Neural cell (in vitro differentiated cells): ENCODE data around the gene IVNS1ABP. TPM values are rescaled to one million over a fixed set of nuclear protein-coding genes. Genes with fewer than 3 reads are reported as not detected.

Experiments
- H2AFZ ChIP-seq: fragments of 200-600, 300-800 bp; sonication (generic), shearing (Covaris generic); 2 replicates; pipeline ENCODE4 v1.6.0; 2014; ENCODE audit warnings: low read depth, mild to moderate bottlenecking, antibody characterized with exemption, low read length, moderate library complexity
- H3F3A ChIP-seq: fragments of 200-600 bp; shearing (Covaris generic); 2 replicates; pipeline ENCODE4 v1.6.1; 2016; ENCODE audit warnings: mild to moderate bottlenecking, moderate library complexity, mixed read lengths, antibody characterized with exemption, low read length; ENCODE audit not compliant: insufficient read depth, poor library complexity, severe bottlenecking
- H3K27ac ChIP-seq: fragments of 200-600, 300-800 bp; sonication (generic), shearing (Covaris generic); 2 replicates; pipeline ENCODE4 v1.5.1; 2014; ENCODE audit warnings: mild to moderate bottlenecking, low read length, moderate library complexity
- H3K27me3 ChIP-seq: fragments of 300-800, 200-600 bp; sonication (generic), shearing (Covaris generic); 2 replicates; pipeline ENCODE4 v1.6.0; 2014; ENCODE audit warnings: mild to moderate bottlenecking, low read depth, low read length, moderate library complexity; ENCODE audit not compliant: insufficient read depth
- H3K36me3 ChIP-seq: fragments of 300-800, 200-600 bp; sonication (generic), shearing (Covaris generic); 2 replicates; pipeline ENCODE4 v1.5.1; 2014; ENCODE audit warnings: mild to moderate bottlenecking, antibody characterized with exemption, low read length, moderate library complexity; ENCODE audit not compliant: insufficient read depth
- H3K4me2 ChIP-seq: fragments of 300-800, 200-600 bp; sonication (generic), shearing (Covaris generic); 2 replicates; pipeline ENCODE4 v1.6.0; 2014; ENCODE audit warnings: mild to moderate bottlenecking, low read length
- H3K4me3 ChIP-seq: fragments of 300-800, 200-600 bp; sonication (generic), shearing (Covaris generic); 2 replicates; pipeline ENCODE4 v1.5.1; 2014; ENCODE audit warnings: mild to moderate bottlenecking, low read length, moderate library complexity
- H3K79me2 ChIP-seq: fragments of 200-600 bp; shearing (Covaris generic); replicated peaks from 2 replicates; pipeline ENCODE4 v1.6.0; 2014; ENCODE audit warnings: mild to moderate bottlenecking, low read length, moderate library complexity; ENCODE audit not compliant: insufficient read depth
- H3K9ac ChIP-seq: fragments of 300-800, 200-600 bp; sonication (generic), shearing (Covaris generic); 2 replicates; pipeline ENCODE4 v1.6.1; 2016; ENCODE audit warnings: mild to moderate bottlenecking, low read length, mixed read lengths
- H3K9me2 ChIP-seq: fragments of 200-600 bp; shearing (Covaris generic); 2 replicates; pipeline ENCODE4 v1.6.1; 2016; ENCODE audit warnings: mild to moderate bottlenecking, low read length, mixed read lengths; ENCODE audit not compliant: insufficient read depth
- H3K9me3 ChIP-seq: fragments of 200-600, 300-800 bp; sonication (generic), shearing (Covaris generic); 2 replicates; pipeline ENCODE4 v1.6.1; 2016; ENCODE audit warnings: mild to moderate bottlenecking, mixed run types, low read length, moderate library complexity, mixed read lengths
- H4K20me1 ChIP-seq: fragments of 200-600 bp; shearing (Covaris generic); 2 replicates; pipeline ENCODE4 v1.6.1; 2016; ENCODE audit warnings: mild to moderate bottlenecking, mixed run types; ENCODE audit not compliant: insufficient read depth
- EP300 ChIP-seq: fragments of 450-650 bp; conservative IDR thresholded peaks from 2 replicates; pipeline ENCODE4 v1.6.1; 2014; ENCODE audit warnings: antibody characterized with exemption, mild to moderate bottlenecking, moderate library complexity; ENCODE audit not compliant: poor library complexity, severe bottlenecking
- EZH2 ChIP-seq: fragments of 200-600, 300-800 bp; shearing (Covaris generic), sonication (generic); IDR thresholded peaks from 2 replicates; pipeline ENCODE4 v1.6.1; 2014; ENCODE audit warnings: antibody characterized with exemption, low read length, borderline replicate concordance, mild to moderate bottlenecking; ENCODE audit not compliant: insufficient read depth, poor library complexity, severe bottlenecking
- MXI1 ChIP-seq: fragments of 450-650 bp; conservative IDR thresholded peaks from 2 replicates; pipeline ENCODE4 v1.6.1; 2014; ENCODE audit warnings: antibody characterized with exemption, mild to moderate bottlenecking; ENCODE audit not compliant: poor library complexity, severe bottlenecking
- POLR2AphosphoS5 ChIP-seq: IDR thresholded peaks from 2 replicates; pipeline ENCODE4 v1.6.1; 2012
- RAD21 ChIP-seq: fragments of 450-650 bp; conservative IDR thresholded peaks from 2 replicates; pipeline ENCODE4 v1.6.1; 2014; ENCODE audit warnings: antibody characterized with exemption, mild to moderate bottlenecking, moderate library complexity
- SMC3 ChIP-seq: fragments of 450-650 bp; conservative IDR thresholded peaks from 2 replicates; pipeline ENCODE4 v1.6.1; 2014; ENCODE audit warnings: antibody characterized with exemption, mild to moderate bottlenecking, moderate library complexity; ENCODE audit not compliant: poor library complexity
- TAF1 ChIP-seq: IDR thresholded peaks from 2 replicates; pipeline ENCODE4 v1.6.1; 2012; ENCODE audit warnings: low read depth
- polyA plus RNA-seq: library from polyadenylated mRNA; depleted of rRNA; stranded (reverse); fragments of >200 nt; gene quantifications from 2 replicates; pipeline ENCODE4 v1.2.3, GENCODE V29; 2014
- TF ChIP-seq, protein P1 (sequence below): IDR thresholded peaks from 2 replicates; pipeline ENCODE4 v1.6.1; 2012; ENCODE audit warnings: borderline replicate concordance
- TF ChIP-seq, protein P2 (sequence below): fragments of 450-650 bp; IDR thresholded peaks from 2 replicates; pipeline ENCODE4 v1.5.1; 2014; ENCODE audit warnings: antibody characterized with exemption, mild to moderate bottlenecking, moderate library complexity; ENCODE audit not compliant: poor library complexity, severe bottlenecking

Gene IVNS1ABP
- polyA plus RNA-seq, 1 donor from 2014 or later: 208 TPM

DNA sequence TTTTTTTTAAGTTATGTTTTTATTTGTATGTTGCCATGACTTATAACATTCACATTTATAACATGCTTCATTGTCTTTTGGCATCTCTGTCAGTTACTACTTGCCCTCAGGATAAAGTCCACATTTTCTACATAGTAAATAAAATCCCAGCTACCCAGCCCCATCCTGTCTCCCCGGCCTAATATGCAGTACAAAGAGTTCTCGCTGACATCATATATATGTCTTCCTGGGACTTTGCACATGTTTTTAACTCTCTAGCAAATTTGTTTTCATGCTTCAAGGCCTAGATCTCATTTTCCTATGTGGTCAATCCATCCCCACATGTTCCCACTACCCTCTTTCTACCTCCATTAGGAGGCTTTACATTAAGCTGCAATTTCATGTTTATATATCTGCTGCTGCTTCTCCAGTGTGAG is 33.0 kb upstream of the IVNS1ABP start:
- Histone ChIP-seq H3K9ac (no peak overlapping the region), H3F3A (no peaks in the 10 kb centered on the region), H3K4me2 (no peak overlapping the region), H3K36me3 (no peaks in the 10 kb centered on the region), H3K9me3 (no peaks in the 10 kb centered on the region), H3K79me2 (no peaks in the 10 kb centered on the region), H2AFZ (no peak overlapping the region), H3K9me2 (no peaks in the 10 kb centered on the region), H4K20me1 (no peaks in the 10 kb centered on the region), H3K27ac (no peak overlapping the region), H3K27me3 (no peaks in the 10 kb centered on the region), H3K4me3 (no peak overlapping the region)
- TF ChIP-seq POLR2AphosphoS5: no peak
- no peak for TF ChIP-seq EP300
- TF ChIP-seq, protein P1, sequence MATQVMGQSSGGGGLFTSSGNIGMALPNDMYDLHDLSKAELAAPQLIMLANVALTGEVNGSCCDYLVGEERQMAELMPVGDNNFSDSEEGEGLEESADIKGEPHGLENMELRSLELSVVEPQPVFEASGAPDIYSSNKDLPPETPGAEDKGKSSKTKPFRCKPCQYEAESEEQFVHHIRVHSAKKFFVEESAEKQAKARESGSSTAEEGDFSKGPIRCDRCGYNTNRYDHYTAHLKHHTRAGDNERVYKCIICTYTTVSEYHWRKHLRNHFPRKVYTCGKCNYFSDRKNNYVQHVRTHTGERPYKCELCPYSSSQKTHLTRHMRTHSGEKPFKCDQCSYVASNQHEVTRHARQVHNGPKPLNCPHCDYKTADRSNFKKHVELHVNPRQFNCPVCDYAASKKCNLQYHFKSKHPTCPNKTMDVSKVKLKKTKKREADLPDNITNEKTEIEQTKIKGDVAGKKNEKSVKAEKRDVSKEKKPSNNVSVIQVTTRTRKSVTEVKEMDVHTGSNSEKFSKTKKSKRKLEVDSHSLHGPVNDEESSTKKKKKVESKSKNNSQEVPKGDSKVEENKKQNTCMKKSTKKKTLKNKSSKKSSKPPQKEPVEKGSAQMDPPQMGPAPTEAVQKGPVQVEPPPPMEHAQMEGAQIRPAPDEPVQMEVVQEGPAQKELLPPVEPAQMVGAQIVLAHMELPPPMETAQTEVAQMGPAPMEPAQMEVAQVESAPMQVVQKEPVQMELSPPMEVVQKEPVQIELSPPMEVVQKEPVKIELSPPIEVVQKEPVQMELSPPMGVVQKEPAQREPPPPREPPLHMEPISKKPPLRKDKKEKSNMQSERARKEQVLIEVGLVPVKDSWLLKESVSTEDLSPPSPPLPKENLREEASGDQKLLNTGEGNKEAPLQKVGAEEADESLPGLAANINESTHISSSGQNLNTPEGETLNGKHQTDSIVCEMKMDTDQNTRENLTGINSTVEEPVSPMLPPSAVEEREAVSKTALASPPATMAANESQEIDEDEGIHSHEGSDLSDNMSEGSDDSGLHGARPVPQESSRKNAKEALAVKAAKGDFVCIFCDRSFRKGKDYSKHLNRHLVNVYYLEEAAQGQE: no peak
- TF ChIP-seq SMC3: no peak
- TF ChIP-seq EZH2: no peak
- no peak for TF ChIP-seq TAF1
- no peak for TF ChIP-seq RAD21
- TF ChIP-seq MXI1: no peak
- TF ChIP-seq, protein P2, sequence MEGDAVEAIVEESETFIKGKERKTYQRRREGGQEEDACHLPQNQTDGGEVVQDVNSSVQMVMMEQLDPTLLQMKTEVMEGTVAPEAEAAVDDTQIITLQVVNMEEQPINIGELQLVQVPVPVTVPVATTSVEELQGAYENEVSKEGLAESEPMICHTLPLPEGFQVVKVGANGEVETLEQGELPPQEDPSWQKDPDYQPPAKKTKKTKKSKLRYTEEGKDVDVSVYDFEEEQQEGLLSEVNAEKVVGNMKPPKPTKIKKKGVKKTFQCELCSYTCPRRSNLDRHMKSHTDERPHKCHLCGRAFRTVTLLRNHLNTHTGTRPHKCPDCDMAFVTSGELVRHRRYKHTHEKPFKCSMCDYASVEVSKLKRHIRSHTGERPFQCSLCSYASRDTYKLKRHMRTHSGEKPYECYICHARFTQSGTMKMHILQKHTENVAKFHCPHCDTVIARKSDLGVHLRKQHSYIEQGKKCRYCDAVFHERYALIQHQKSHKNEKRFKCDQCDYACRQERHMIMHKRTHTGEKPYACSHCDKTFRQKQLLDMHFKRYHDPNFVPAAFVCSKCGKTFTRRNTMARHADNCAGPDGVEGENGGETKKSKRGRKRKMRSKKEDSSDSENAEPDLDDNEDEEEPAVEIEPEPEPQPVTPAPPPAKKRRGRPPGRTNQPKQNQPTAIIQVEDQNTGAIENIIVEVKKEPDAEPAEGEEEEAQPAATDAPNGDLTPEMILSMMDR: no peak

DNA sequence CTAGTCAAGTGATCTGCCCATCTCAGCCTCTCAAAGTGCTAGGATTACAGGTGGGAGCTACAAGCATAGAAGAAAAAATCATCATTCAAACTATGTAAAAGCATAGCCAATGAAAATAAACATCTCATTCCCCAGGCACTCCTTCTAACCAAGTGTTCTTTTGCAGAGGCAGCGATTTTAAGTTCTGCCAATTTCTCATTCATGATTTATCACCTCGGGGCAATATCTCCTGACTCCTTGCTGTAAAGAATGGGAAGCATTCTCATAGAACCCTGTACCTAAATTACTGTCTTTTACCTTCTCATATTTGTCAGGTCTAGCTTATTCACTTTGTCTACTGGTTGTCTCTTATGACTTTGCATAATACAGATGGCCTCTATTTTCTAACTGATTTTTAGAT is 32.5 kb upstream of the IVNS1ABP start:
- H3K9me3 ChIP-seq: no peaks in the 10 kb centered on the region
- no peak overlapping the region for H3K27ac ChIP-seq
- no peaks in the 10 kb centered on the region for H3K79me2 ChIP-seq
- no peaks in the 10 kb centered on the region for H3K9me2 ChIP-seq
- no peaks in the 10 kb centered on the region for H3K27me3 ChIP-seq
- H4K20me1 ChIP-seq: no peaks in the 10 kb centered on the region
- H3K4me2 ChIP-seq: no peak overlapping the region
- TF ChIP-seq, protein P2: no peak
- TF ChIP-seq MXI1: no peak
- no peak for TF ChIP-seq POLR2AphosphoS5
- TF ChIP-seq SMC3: no peak
- no peak for TF ChIP-seq TAF1
- no peak for TF ChIP-seq RAD21
- no peak overlapping the region for H2AFZ ChIP-seq
- H3K36me3 ChIP-seq: no peaks in the 10 kb centered on the region
- no peak overlapping the region for H3K4me3 ChIP-seq
- H3K9ac ChIP-seq: no peak overlapping the region
- H3F3A ChIP-seq: no peaks in the 10 kb centered on the region
